ENCODE results near the gene SCRT2. TPM values are rescaled to one million over a fixed set of nuclear protein-coding genes. Genes with fewer than 3 reads are reported as not detected.

The SCRT2 gene
- total and polyA plus RNA-seq, 2 of the 8 experiments (the other 6 are each of a cell fraction or from before 2014, with no cell fraction given) = 0.12 to 0.34 TPM

DNA sequence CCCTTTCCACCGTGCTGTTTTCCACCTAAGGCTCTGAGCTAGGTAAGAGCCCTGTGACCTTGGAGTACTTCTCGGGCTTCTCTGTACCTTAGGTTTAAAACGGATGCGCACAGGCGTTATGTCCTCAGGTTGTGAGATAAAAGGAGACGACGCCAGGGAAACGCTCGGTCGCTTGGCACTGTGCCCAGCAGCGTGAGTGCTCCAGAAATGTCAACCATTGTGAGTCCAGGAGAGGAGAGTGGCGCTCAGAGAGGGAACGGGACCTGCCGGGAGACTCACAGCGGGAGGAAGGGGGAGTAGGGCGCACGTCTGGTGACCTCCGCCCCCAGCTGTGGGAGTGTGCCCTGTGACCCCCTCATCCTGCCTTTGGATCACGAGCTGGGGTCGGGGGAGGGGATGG is 33.8 kb upstream of the SCRT2 start (continued):
- no peak for TF ChIP-seq CHD7 (IDR thresholded peaks at IDR 0.05; ENCODE audit: insufficient replicate concordance, low read length)
- TF ChIP-seq TEAD4 (IDR thresholded peaks at IDR 0.05; ENCODE audit: low read depth, low read length) = no peak
- TF ChIP-seq RBBP5 (IDR thresholded peaks at IDR 0.05; ENCODE audit: borderline replicate concordance, low read depth, low read length) = no peak
